NCI-H1436 (cell line): ENCODE data around the gene LNP1.
A peak's percentile ranks its signal among the peaks of the same experiment; 100 is the strongest.
"Not testable (repeated sequence)": the region's sequence is repeated elsewhere in the genome, so short reads cannot be mapped to it uniquely, and the experiment has no call there.

ENCODE experiments used
- DNase-seq: peaks from one replicate; lab custom pipeline; 2025; lab: John Stamatoyannopoulos, UW

LNP1 gene

DNA sequence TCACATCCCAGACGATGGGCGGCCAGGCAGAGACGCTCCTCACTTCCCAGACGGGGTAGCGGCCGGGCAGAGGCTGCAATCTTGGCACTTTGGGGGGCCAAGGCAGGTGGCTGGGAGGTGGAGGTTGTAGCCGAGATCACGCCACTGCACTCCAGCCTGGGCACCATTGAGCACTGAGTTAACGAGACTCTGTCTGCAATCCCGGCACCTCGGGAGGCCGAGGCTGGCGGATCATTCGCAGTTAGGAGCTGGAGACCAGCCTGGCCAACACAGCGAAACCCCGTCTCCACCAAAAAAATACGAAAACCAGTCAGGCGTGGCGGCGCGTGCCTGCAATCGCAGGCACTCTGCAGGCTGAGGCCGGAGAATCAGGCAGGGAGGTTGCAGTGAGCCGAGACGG, 77.2 kb downstream of the LNP1 start:
- not testable (repeated sequence) for DNase-seq

DNA sequence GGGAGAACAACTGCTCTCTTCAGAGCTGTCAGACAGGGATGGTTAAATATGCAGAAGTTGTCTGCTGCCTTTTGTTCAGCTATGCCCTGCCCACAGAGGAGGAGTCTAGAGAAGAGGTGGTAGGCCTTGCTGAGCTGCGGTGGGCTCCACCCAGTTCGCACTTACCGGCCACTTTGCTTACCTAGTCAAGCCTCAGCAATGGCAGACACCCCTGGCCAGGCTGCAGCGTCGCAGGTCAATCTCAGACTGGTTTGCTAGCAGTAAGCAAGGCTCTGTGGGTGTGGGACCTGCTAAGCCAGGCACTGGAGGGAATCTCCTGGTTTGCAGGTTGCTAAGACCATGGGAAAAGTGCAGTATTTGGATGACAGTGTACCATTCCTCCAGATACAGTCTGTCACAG, 78.7 kb downstream of the LNP1 start:
- no peak for DNase-seq

DNA sequence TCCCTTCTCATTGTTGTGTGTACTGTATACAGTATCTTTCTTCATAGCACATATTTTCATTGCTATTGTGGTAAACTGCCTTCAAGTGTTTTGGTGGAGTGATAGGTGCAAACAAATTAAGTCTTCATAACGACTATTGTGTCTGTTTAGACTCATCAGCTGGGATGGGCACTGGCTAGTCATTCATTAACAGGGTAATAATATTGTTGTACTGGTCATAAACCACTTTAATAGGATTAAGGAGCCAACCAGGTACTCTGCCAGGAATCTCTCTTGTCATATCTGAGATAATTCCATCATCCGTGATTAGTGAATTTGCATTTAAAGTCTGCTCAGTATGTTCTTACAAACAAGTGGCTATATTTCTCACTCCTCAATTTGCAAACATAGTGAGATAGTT, 80.8 kb downstream of the LNP1 start:
- DNase-seq = no peak

- DNase-seq = no peak
Observed at GRCh38 chr3:100483529-100483928, 82.2 kb downstream of the LNP1 start.

DNA sequence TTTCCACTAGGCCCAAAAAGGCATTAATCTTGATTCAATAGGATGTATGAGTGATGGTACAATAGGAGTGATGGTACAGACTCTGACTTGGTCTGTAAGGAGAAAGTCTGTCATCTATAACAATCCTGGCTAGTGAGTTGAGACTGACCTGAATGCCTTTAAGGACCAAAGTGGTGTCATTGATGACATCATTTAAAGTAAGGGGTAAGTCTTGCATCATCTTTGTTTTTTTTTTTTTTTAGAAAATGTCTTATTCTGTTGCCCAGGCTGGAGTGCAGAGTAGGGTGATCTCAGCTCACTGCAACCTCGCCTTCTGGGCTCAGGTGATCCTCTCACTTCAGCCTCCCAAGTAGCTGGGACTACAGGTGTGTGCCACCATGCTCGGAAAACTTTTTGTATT, 85.5 kb downstream of the LNP1 start:
- DNase-seq = no peak

DNA sequence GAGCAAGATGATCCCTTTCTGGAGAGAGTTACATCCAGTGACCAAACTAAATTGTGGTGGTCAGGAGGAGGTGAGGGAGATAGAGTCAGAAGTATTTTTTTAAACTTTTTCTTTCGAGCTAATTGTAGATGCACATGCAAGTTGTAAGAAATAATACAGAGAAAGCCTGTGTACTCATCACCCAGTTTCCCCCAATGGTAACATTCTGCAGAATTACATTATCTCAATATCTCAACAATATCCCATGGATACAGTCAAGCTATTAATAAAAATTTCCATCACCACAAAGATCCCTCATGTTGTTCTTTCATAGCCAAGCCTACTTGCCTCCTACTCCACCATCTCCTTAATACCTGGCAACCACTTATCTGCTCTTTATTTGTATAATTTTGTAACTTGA, 87.8 kb downstream of the LNP1 start:
- DNase-seq = no peak

- peak; percentile 67 for DNase-seq
Observed at GRCh38 chr3:100492059-100493006, 91.0 kb downstream of the LNP1 start, which contains the start of gene TMEM45A. TMEM45A (plus strand) TSS chr3:100492619; CDS start chr3:100555212, 62,593 bp downstream.

- no peak for DNase-seq
Observed at GRCh38 chr3:100496711-100497261, 95.4 kb downstream of the LNP1 start.

DNA sequence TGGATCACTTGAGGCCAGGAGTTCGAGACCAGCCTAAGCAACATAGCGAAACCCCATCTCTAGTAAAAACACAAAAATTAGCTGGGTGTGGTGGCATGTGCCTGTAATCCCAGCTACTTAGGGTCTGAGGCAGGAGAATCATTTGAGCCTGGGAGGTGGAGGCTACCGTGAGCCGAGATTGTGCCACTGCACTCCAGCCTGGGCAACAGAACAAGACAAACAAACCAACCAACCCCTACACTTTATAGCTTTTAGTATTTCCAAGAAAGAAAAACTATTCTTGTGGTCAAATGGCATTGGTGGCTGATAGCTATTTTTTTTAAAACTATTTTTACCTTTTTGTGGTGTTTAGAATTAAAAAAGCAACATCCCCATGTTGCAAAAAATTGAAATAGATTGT, 98.3 kb downstream of the LNP1 start:
- DNase-seq = no peak

- no peak for DNase-seq
Observed at GRCh38 chr3:100500320-100500880, 99.1 kb downstream of the LNP1 start.

GRCh38 chr3:100503448-100503847, 102.1 kb downstream of the LNP1 start:
- DNase-seq = no peak
